KG1 (cell line): ENCODE measurements around the gene MED1.
"Not testable (repeated sequence)": the region's sequence is repeated elsewhere in the genome, so short reads cannot be mapped to it uniquely, and the experiment has no call there.

ENCODE experiments used
- DNase-seq: peaks from one replicate; lab custom pipeline; 2025; lab: John Stamatoyannopoulos, UW

MED1 gene

GRCh38 chr17:39410279-39410678, 40.8 kb downstream of the MED1 start:
- no peak for DNase-seq

- DNase-seq, result no peak
These were observed 42.7 kb downstream of the MED1 start for GRCh38 chr17:39408360-39408759.

GRCh38 chr17:39406951-39407350, 44.1 kb downstream of the MED1 start:
- DNase-seq, result no peak

- no peak for DNase-seq
These were observed 45.6 kb downstream of the MED1 start for GRCh38 chr17:39405436-39405835.

- no peak for DNase-seq
These were observed 46.3 kb downstream of the MED1 start for GRCh38 chr17:39404542-39405378.

GRCh38 chr17:39402890-39403605, 48.0 kb downstream of the MED1 start:
- no peak for DNase-seq

- peak; percentile 83 for DNase-seq
These were observed 48.7 kb downstream of the MED1 start for GRCh38 chr17:39402244-39402889.

GRCh38 chr17:39401412-39402243, 49.4 kb downstream of the MED1 start, which contains the start of gene FBXL20:
Gene FBXL20 (minus strand): TSS chr17:39401626. CDS start chr17:39401402, 224 bp downstream.
- peak; percentile 78 for DNase-seq

GRCh38 chr17:39400547-39401411, 50.3 kb downstream of the MED1 start:
- DNase-seq, result no peak

- DNase-seq, result no peak
These were observed 51.3 kb downstream of the MED1 start for GRCh38 chr17:39399791-39400190.

- DNase-seq, result no peak
These were observed 57.3 kb downstream of the MED1 start for GRCh38 chr17:39393736-39394135.

- no peak for DNase-seq
These were observed 59.6 kb downstream of the MED1 start for GRCh38 chr17:39391448-39391847.

- DNase-seq, result no peak
These were observed 66.0 kb downstream of the MED1 start for GRCh38 chr17:39385040-39385439.

GRCh38 chr17:39380144-39380543, 70.9 kb downstream of the MED1 start:
- DNase-seq, result no peak

- no peak for DNase-seq
These were observed 74.6 kb downstream of the MED1 start for GRCh38 chr17:39376434-39376833.

- DNase-seq, result not testable (repeated sequence)
These were observed 83.3 kb downstream of the MED1 start for GRCh38 chr17:39367805-39368204.

GRCh38 chr17:39365872-39366271, 85.2 kb downstream of the MED1 start:
- DNase-seq, result no peak

GRCh38 chr17:39365242-39365641, 85.8 kb downstream of the MED1 start:
- no peak for DNase-seq

- no peak for DNase-seq
These were observed 86.6 kb downstream of the MED1 start for GRCh38 chr17:39364236-39365025.

GRCh38 chr17:39361064-39361463, 90.0 kb downstream of the MED1 start:
- no peak for DNase-seq
